Kidney capillary endothelial cell (primary cell): ENCODE data around the gene GALNT5.
"Not testable (repeated sequence)": the region's sequence is repeated elsewhere in the genome, so short reads cannot be mapped to it uniquely, and the experiment has no call there.

Experiments used
- DNase-seq: peaks from one replicate; pipeline ENCODE4 v3.0.0-alpha.2; 2018; ENCODE audit warnings: low spot score

The GALNT5 gene

GRCh38 chr2:157257312-157258252 is at the start of gene GALNT5:
TSS of gene GALNT5 (plus strand) at chr2:157257705. CDS start at chr2:157258083, 378 bp downstream.
- no peak for DNase-seq

GRCh38 chr2:157216286-157216965 is 41.1 kb upstream of the GALNT5 start:
- no peak for DNase-seq

GRCh38 chr2:157217409-157217808 is 40.1 kb upstream of the GALNT5 start:
- DNase-seq: no peak

GRCh38 chr2:157218911-157219310 is 38.6 kb upstream of the GALNT5 start:
- no peak for DNase-seq

DNA sequence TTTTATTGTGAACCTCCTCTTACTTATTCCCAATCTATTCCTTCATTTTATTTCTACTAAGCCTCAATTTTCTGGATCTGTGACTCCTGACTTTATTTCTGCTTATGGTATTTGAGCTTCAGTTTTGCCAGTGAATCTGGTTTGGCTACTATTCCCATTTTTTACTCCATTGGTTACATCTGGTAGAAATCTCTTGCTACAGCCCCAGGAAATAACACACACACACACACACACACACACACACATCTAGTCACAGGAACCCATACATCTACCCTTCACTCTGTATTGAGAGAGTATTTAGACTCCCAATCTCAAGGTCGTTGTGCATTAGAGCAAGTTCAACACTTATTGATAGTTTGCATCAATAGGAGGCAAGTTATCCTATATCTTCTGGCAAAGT is 37.0 kb upstream of the GALNT5 start:
- DNase-seq: no peak

GRCh38 chr2:157221394-157221988 is 36.0 kb upstream of the GALNT5 start:
- no peak for DNase-seq

DNA sequence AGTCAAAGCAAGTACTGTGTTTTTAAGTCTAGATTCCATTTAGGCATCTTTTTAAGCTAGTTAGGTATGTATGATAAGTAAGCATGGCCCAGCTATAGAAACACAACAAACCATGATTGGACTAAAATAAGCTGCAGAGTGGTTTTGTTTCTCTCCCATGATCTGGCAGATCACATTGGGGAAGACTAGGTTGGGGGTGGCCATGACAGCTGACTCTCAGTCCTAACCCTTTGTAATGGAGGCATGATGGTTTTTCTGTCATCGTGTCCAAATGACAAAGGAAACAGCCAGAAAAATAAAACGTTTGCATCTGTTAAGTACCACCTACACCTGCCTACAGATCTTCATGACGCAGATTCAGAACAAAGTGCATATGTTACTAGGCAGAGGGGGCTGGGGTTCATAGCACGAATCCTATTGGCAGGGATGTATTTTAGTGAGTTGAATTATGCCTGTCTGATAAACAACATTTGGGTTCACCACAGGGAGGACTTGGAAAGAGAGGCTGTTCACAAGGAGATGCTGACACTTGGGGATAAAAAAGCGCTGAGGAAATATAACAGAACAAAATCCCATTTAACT is 33.8 kb upstream of the GALNT5 start:
- DNase-seq: no peak

DNA sequence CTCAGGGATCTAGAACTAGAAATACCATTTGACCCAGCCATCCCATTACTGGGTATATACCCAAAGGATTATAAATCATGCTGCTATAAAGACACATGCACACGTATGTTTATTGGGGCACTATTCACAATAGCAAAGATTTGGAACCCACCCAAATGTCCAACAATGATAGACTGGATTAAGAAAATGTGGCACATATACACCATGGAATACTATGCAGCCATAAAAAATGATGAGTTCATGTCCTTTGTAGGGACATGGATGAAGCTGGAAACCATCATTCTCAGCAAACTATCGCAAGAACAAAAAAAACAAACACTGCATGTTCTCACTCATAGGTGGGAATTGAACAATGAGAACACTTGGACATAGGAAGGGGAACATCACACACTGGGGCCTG is 33.1 kb upstream of the GALNT5 start:
- not testable (repeated sequence) for DNase-seq

DNA sequence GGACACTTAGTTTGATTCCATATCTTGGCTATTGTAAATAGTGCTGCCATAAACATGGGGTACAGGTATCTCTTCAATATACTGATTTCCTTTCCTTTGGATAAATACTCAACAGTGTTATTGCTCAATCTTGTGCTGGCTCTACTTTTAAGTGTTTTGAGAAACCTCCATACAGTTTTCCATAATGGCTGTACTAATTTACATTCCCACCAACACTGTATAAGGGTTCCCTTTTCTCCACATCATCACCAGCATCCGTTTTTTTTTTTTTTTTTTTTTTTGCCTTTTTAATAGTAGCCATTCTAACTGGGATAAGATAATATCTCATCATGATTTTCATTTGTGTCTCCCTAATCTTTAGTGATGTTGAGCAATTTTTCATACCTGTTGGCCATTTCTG is 29.9 kb upstream of the GALNT5 start:
- no peak for DNase-seq

DNA sequence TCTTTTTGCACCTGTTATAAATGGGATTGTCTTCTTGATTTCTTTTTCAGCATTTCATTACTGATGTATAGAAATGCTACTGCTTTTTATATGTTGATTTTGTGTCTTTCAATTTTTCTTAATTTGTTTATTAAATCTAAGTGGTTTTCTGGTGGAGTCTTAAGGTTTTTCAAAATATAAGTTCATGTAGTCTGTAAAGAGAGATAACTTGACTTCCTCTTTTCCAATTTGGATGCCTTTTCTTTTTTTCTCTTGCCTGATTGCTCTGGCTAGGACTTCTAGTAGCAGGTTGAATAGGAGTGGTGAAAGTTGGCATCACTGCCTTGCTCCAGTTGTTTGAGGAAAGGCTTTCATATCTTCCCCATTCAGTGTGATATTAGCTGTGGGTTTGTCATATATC is 28.6 kb upstream of the GALNT5 start:
- DNase-seq: no peak

DNA sequence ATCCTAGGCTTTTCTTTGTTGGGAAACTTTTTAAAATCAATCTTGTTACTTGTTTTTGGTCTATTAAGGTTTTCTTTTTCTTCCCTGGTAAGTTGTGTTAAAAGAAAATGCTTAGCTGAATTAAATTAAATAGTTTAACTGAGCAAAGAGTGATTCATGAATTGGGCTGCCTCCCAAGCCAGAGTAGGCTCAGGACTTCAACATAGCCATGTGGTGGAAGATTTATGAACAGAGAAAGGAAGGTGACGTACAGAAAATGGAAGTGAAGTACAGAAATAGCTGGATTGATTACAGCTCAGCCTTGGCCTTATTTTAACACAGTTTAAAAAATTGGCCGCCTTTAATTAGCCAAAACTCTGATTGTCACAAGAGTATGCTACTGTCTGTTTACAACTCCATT is 27.9 kb upstream of the GALNT5 start:
- no peak for DNase-seq

GRCh38 chr2:157231476-157231875 is 26.0 kb upstream of the GALNT5 start:
- DNase-seq: no peak

- no peak for DNase-seq
These were observed 24.0 kb upstream of the GALNT5 start for GRCh38 chr2:157233506-157233905.

- DNase-seq: no peak
These were observed 21.1 kb upstream of the GALNT5 start for GRCh38 chr2:157236404-157236803.

DNA sequence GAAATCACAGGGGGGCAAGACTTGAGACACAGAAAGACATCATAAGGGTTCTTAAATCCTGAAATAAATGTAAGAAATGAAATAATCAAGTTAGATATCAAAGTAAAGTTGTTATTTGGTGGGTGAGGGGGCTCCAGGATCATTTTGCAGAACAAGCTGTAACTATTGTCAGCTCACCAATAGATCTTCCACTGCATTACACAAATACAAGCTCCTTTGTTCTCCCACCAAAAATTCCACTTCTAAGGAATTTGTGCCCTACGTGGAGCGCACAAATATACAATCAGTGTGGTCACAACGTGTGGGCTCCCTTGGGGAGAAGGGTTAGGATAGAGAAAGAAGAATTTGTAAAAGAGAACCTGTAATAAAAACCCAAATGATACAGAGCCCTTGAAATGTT is 19.2 kb upstream of the GALNT5 start:
- no peak for DNase-seq

DNA sequence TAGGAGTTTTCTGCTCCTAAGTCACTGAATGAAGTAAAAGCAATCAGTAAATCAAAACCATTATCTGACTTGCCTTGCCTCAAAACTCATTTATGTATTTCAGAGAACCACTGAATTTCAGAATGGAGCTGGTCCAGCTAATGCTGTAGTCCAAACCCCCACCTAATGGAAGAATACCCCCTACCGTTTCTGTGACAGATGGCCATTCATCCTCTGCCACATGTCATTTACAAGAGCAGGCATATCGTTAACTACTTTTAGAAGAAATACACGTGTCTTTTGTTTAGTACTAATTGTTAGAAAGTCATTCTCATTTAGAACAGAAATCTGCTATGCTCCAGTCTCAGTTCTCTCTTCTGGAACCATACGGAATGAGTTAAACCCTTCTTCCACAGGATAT is 12.8 kb upstream of the GALNT5 start:
- DNase-seq: no peak

DNA sequence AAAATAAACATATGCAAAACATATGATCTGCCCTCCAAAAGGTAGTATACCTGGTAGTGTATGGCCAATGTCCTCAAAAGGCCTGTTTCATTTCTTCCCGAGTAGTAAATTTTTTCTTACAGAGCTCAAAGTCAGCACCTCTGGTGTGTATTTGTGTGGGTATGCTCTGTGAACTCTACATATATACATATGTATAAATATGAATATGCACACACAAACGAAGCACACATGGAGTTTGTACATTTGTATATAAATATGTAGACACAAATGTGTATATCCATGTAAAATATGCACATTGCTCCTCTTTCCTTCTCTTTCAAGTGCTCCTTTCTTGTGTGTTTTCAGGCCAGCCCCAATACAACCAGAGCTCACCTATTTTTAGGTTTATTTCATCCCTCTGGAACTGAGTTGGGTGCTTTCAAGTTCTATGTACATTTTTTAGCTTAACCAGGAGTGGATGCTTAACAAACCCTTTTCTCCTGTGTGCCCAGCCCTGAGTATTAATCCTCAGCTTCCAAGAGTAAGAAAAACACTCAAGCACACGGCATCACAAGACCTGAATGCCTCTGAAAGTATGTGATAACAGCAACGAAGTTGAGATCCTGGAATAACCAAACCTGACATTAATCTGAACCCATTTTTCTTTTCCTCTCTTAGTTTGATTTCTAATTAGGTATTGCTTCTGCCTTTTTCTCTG is 12.2 kb upstream of the GALNT5 start:
- no peak for DNase-seq

- no peak for DNase-seq
These were observed 11.4 kb upstream of the GALNT5 start for GRCh38 chr2:157245846-157246764.

GRCh38 chr2:157246765-157247407 is 10.6 kb upstream of the GALNT5 start:
- DNase-seq: no peak

GRCh38 chr2:157250836-157251235 is 6.7 kb upstream of the GALNT5 start:
- no peak for DNase-seq
